Heart left ventricle (tissue), 16 donors: ENCODE results near the gene LPAR4. TPM values are rescaled to one million over a fixed set of nuclear protein-coding genes. Genes with fewer than 3 reads are reported as not detected.

Experiments used
- ATAC-seq, 4 donors: fragments of 200-7000 bp; cut with Tn5 transposase; one replicate each; pipeline ENCODE4 v1.9.1; 2020 to 2022; ENCODE audit warnings: moderate library complexity in 4 of 4, mild to moderate bottlenecking in 3 of 4, moderate number of reproducible peaks in 1 of 4
- DNase-seq, 5 donors: peaks; one replicate each; pipeline ENCODE4 v3.0.0-alpha.2; 2020
- H3K27ac ChIP-seq, 12 donors: fragments of 200-600 bp; sonication (generic) in 4 of 12; one replicate each; pipeline versions ENCODE4 v1.5.0 to v1.8.0; 2016 to 2022; ENCODE audit warnings: mild to moderate bottlenecking in 2 of 12
- H3K27me3 ChIP-seq, 9 donors: fragments of 200-600 bp; sonication (generic) in 2 of 9; one replicate each; pipeline versions ENCODE4 v1.5.1 to v1.8.0; 2016 to 2022; ENCODE audit warnings: mild to moderate bottlenecking in 3 of 9
- H3K36me3 ChIP-seq, 9 donors: fragments of 200-600 bp; sonication (generic) in 2 of 9; one replicate each; pipeline versions ENCODE4 v1.5.0 to v1.8.0; 2018 to 2022; ENCODE audit warnings: mild to moderate bottlenecking in 2 of 9
- H3K4me1 ChIP-seq, 12 donors: fragments of 200-600 bp; sonication (generic) in 4 of 12; one replicate each; pipeline versions ENCODE4 v1.5.0 to v1.8.0; 2016 to 2022; ENCODE audit warnings: mild to moderate bottlenecking in 3 of 12
- H3K4me3 ChIP-seq, 12 donors: fragments of 200-600 bp; sonication (generic) in 4 of 12; one replicate each; pipeline versions ENCODE4 v1.5.0 to v1.8.0; 2017 to 2022; ENCODE audit warnings: mild to moderate bottlenecking in 9 of 12, moderate library complexity in 4 of 12
- H3K9me3 ChIP-seq, 12 donors: fragments of 200-600 bp; sonication (generic) in 4 of 12; one replicate each; pipeline versions ENCODE4 v1.5.0 to v1.8.0; 2016 to 2022; ENCODE audit warnings: mild to moderate bottlenecking in 1 of 12
- CTCF ChIP-seq, 12 donors: fragments of 200-600 bp; sonication (generic) in 4 of 12; IDR thresholded peaks; one replicate each; pipeline versions ENCODE4 v1.5.0 to v1.8.0; 2018 to 2022; ENCODE audit warnings: antibody characterized with exemption in 12 of 12, mild to moderate bottlenecking in 5 of 12
- POLR2A ChIP-seq, 2 donors: fragments of 450-650 bp; IDR thresholded peaks; one replicate each; pipeline ENCODE4 v1.6.1; 2017; ENCODE audit warnings: antibody characterized with exemption in 2 of 2, mild to moderate bottlenecking in 2 of 2, moderate library complexity in 2 of 2
- WGBS, 4 donors: extraction: QIAGEN DNeasy Blood & Tissue Kit in 2 of 4; methylation state at CpG; one replicate each; pipeline versions ENCODE4 v1.1.5 to v1.1.7; 2013 to 2018; 5-methylcytosine and 5-hydroxymethylcytosine counted together
- intact Hi-C, 10 donors: fragments of 100-400 bp; cut with DNase I; formaldehyde crosslinking; loops; one replicate each; pipeline versions ENCODE4 v1.11.1 to v1.14.2; 2022
- polyA plus RNA-seq, 2 donors: library from polyadenylated mRNA; stranded (reverse); fragments of 200-250 nt; gene quantifications; one replicate each; pipeline ENCODE4 v1.2.3, GENCODE V29; 2013
- total RNA-seq, 9 donors: library from RNA; depleted of rRNA in 2 of 9; stranded (reverse); fragments of >200 nt in 2 of 9; fragmentation: NEBNext Ultra II Directional in 3 of 9; extraction: Animal tissue kit (Norgen Biotek cat#: 25700) in 3 of 9; gene quantifications; one replicate each; pipeline versions ENCODE4 v1.1.0 to v1.2.4, GENCODE V29; 2016 to 2023
- donor health status: ischemic (EF 13 %, LVEDD 7.1; RV severe dilation, severe dysfunction).
- donor health status: healthy with polysubstance abuse.
- donor health status: DM: no; HTN: yes; CAD: no.
- donor health status: DM: no; HTN: no; CAD: no.
- donor health status: ischemic (EF 25% LVEDD 6.9; RV normal size, moderate dysfunction).
- donor health status: ischemic (EF 25% LVEDD 5.7; RV mildly dilated, moderate dysfunction).
- donor health status: healthy.
- donor health status: DM: yes; HTN: yes; CAD: no.
- donor health status: ischemic (EF 35%, LVEDD 5.7; RV mildly dilated, moderate dysfunction).
- donor health status: nonischemic (EF 11% LVEDD 7.7; RV severe dilation, severe dysfunction).
- donor health status: DM: yes; HTN: yes; CAD: no.
- donor health status: PGD.
- donor health status: ischemic (EF 29% LVEDD 5.4; RV normal size, mild dysfunction).
- donor health status: nonischemic (EF 23%, LVEDD 6.1; RV moderate dilation, normal function).

The LPAR4 gene
- total and polyA plus RNA-seq, 11 donors = 0.16 to 0.52 (median 0.23) TPM; not detected in 4

GRCh38 chrX:78747971-78748370 lies 451 bp downstream of the LPAR4 start:
- H3K9me3 ChIP-seq = no peaks in the 10 kb centered on the region
- no peak for DNase-seq
- WGBS, 4 donors = 13 to 24% (median 18%) methylated on average over 5 of the region's 5 CpGs
- H3K4me1 ChIP-seq = peaks cover 0 to 9% (median 0%) of the 10 kb centered on the region in 12 donors
- peak overlapping the region in 10 of 12 donors; percentile 9 to 54 (median 34) for H3K4me3 ChIP-seq
- H3K27ac ChIP-seq = peak overlapping the region in 1 of 12 donors; percentile 9
- H3K27me3 ChIP-seq = peaks cover 0 to 5% (median 0%) of the 10 kb centered on the region in 9 donors
- no peak for ATAC-seq
- intact Hi-C loops = no loop called here
- no peaks in the 10 kb centered on the region for H3K36me3 ChIP-seq
- TF ChIP-seq POLR2A (IDR thresholded peaks at IDR 0.05) (no peak), CTCF (IDR thresholded peaks at IDR 0.05) (no peak)

GRCh38 chrX:78748846-78749245 lies 1.3 kb downstream of the LPAR4 start:
- Histone ChIP-seq H3K27ac (no peak overlapping the region), H3K4me1 (peaks cover 0 to 9% (median 0%) of the 10 kb centered on the region in 12 donors), H3K36me3 (no peaks in the 10 kb centered on the region), H3K4me3 (peak overlapping the region in 2 of 12 donors; percentile 48 to 54), H3K9me3 (no peaks in the 10 kb centered on the region), H3K27me3 (peaks cover 0 to 5% (median 0%) of the 10 kb centered on the region in 9 donors)
- DNase-seq (no peak), ATAC-seq (no peak)
- TF ChIP-seq CTCF (IDR thresholded peaks at IDR 0.05) (no peak), POLR2A (IDR thresholded peaks at IDR 0.05) (no peak)
- WGBS, 4 donors = 48 to 66% (median 57%) methylated on average over 2 of the region's 2 CpGs
- intact Hi-C loops = no loop called here

- 57 to 74% (median 64%) methylated on average over 3 of the region's 3 CpGs for WGBS, 4 donors
- H3K9me3 ChIP-seq = no peaks in the 10 kb centered on the region
- ATAC-seq = no peak
- H3K4me1 ChIP-seq = no peaks in the 10 kb centered on the region
- H3K27me3 ChIP-seq = peaks cover 0 to 3% (median 0%) of the 10 kb centered on the region in 9 donors
- TF ChIP-seq CTCF (IDR thresholded peaks at IDR 0.05) (no peak), POLR2A (IDR thresholded peaks at IDR 0.05) (no peak)
- no peaks in the 10 kb centered on the region for H3K36me3 ChIP-seq
- intact Hi-C loops = no loop called here
- no peak for DNase-seq
- H3K4me3 ChIP-seq = no peak overlapping the region
- no peak overlapping the region for H3K27ac ChIP-seq
These were observed 6.1 kb downstream of the LPAR4 start for GRCh38 chrX:78753571-78753970.

DNA sequence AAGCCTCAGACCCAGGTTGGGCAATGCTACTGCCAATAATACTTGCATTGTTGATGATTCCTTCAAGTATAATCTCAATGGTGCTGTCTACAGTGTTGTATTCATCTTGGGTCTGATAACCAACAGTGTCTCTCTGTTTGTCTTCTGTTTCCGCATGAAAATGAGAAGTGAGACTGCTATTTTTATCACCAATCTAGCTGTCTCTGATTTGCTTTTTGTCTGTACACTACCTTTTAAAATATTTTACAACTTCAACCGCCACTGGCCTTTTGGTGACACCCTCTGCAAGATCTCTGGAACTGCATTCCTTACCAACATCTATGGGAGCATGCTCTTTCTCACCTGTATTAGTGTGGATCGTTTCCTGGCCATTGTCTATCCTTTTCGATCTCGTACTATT lies 7.4 kb downstream of the LPAR4 start:
- ATAC-seq = no peak
- Histone ChIP-seq H3K4me3 (no peak overlapping the region), H3K27ac (no peak overlapping the region), H3K9me3 (no peaks in the 10 kb centered on the region), H3K4me1 (no peaks in the 10 kb centered on the region), H3K27me3 (peaks cover 0 to 3% (median 0%) of the 10 kb centered on the region in 9 donors), H3K36me3 (no peaks in the 10 kb centered on the region)
- intact Hi-C loops = no loop called here
- 74 to 92% (median 81%) methylated on average over 5 of the region's 5 CpGs for WGBS, 4 donors
- no peak for TF ChIP-seq POLR2A (IDR thresholded peaks at IDR 0.05)
- no peak for DNase-seq

GRCh38 chrX:78759081-78759480 lies 11.6 kb downstream of the LPAR4 start:
- no peak overlapping the region for H3K4me3 ChIP-seq
- H3K36me3 ChIP-seq = no peaks in the 10 kb centered on the region
- intact Hi-C loops = no loop called here
- H3K4me1 ChIP-seq = no peaks in the 10 kb centered on the region
- ATAC-seq = no peak
- WGBS, 4 donors = 73 to 93% (median 84%) methylated on average over 6 of the region's 6 CpGs
- H3K27me3 ChIP-seq = peaks cover 0 to 3% (median 0%) of the 10 kb centered on the region in 9 donors
- no peaks in the 10 kb centered on the region for H3K9me3 ChIP-seq
- no peak for TF ChIP-seq POLR2A (IDR thresholded peaks at IDR 0.05)
- no peak for TF ChIP-seq CTCF (IDR thresholded peaks at IDR 0.05)
- DNase-seq = no peak
- no peak overlapping the region for H3K27ac ChIP-seq
